K562 treated with DMSO at 1 percent for 48 hours (cell line): ENCODE measurements around the gene SNAPC4. TPM values are rescaled to one million over a fixed set of nuclear protein-coding genes. Genes with fewer than 3 reads are reported as not detected.

Experiments used
- total RNA-seq: library from RNA; unstranded; fragments of 300-600 nt; gene quantifications from 2 replicates; pipeline ENCODE4 v1.2.3, GENCODE V29; 2022; ENCODE audit warnings: low replicate concordance; ENCODE audit errors: extremely low read depth

The SNAPC4 gene
- total RNA-seq, result not detected in 2 replicates

GRCh38 chr9:136400038-136400834 is at the start of gene SNAPC4:
SNAPC4 (minus strand) TSS chr9:136400170; CDS start chr9:136398428, 1,742 bp downstream.

GRCh38 chr9:136439481-136440408 is 39.8 kb upstream of the SNAPC4 start, which contains the start of gene INPP5E:
INPP5E (minus strand) TSS chr9:136439845; CDS start chr9:136439419, 426 bp downstream.

GRCh38 chr9:136410500-136411287 is 10.7 kb upstream of the SNAPC4 start, which contains the start of the genes ENTR1 and PMPCA:
ENTR1 (minus strand) TSS chr9:136410614; CDS start chr9:136410397, 217 bp downstream.
PMPCA (plus strand) TSS chr9:136410658; CDS start chr9:136410669, 11 bp downstream.

GRCh38 chr9:136373300-136374182 is 26.4 kb downstream of the SNAPC4 start, which contains the start of gene CARD9:
CARD9 (minus strand) TSS chr9:136373669; CDS start chr9:136372078, 1,591 bp downstream.

GRCh38 chr9:136363106-136363948 is 36.6 kb downstream of the SNAPC4 start, which contains the start of gene DNLZ:
DNLZ (minus strand) TSS chr9:136363744; CDS start chr9:136363714, 30 bp downstream.

Other genes starting within 250 kb of the SNAPC4 start
- gene LHX3, start 195.0 kb downstream of the SNAPC4 start, total RNA-seq, result not detected in 2 replicates
- not detected in 2 replicates for gene QSOX2, start 154.4 kb downstream of the SNAPC4 start, total RNA-seq
- not detected in 2 replicates for gene CCDC187, start 96.1 kb downstream of the SNAPC4 start, total RNA-seq
- gene GPSM1, start 72.6 kb downstream of the SNAPC4 start, total RNA-seq, result not detected in 2 replicates
- gene DNLZ, start 36.4 kb downstream of the SNAPC4 start, total RNA-seq, result not detected in 2 replicates
- not detected in 2 replicates for gene CARD9, start 26.5 kb downstream of the SNAPC4 start, total RNA-seq
- not detected in 2 replicates for gene ENTR1, start 10.4 kb upstream of the SNAPC4 start, total RNA-seq
- gene PMPCA, start 10.5 kb upstream of the SNAPC4 start, total RNA-seq, result not detected in 2 replicates
- gene INPP5E, start 39.7 kb upstream of the SNAPC4 start, total RNA-seq, result not detected in 2 replicates
- 155 TPM in 1 of 2 replicates, not detected in the other for gene SEC16A, start 82.9 kb upstream of the SNAPC4 start, total RNA-seq
- not detected in 2 replicates for gene NOTCH1, start 145.9 kb upstream of the SNAPC4 start, total RNA-seq